Heart left ventricle (tissue), 16 donors: Measurements from ENCODE around the gene BTBD2. TPM values are rescaled to one million over a fixed set of nuclear protein-coding genes. Genes with fewer than 3 reads are reported as not detected.

Experiments
- ATAC-seq, 4 donors: fragments of 200-7000 bp; cut with Tn5 transposase; one replicate each; pipeline ENCODE4 v1.9.1; 2020 to 2022; ENCODE audit warnings: moderate library complexity in 4 of 4, mild to moderate bottlenecking in 3 of 4, moderate number of reproducible peaks in 1 of 4
- DNase-seq, 5 donors: peaks; one replicate each; pipeline ENCODE4 v3.0.0-alpha.2; 2020
- H3K27ac ChIP-seq, 12 donors: fragments of 200-600 bp; sonication (generic) in 4 of 12; one replicate each; pipeline versions ENCODE4 v1.5.0 to v1.8.0; 2016 to 2022; ENCODE audit warnings: mild to moderate bottlenecking in 2 of 12
- H3K27me3 ChIP-seq, 9 donors: fragments of 200-600 bp; sonication (generic) in 2 of 9; one replicate each; pipeline versions ENCODE4 v1.5.1 to v1.8.0; 2016 to 2022; ENCODE audit warnings: mild to moderate bottlenecking in 3 of 9
- H3K36me3 ChIP-seq, 9 donors: fragments of 200-600 bp; sonication (generic) in 2 of 9; one replicate each; pipeline versions ENCODE4 v1.5.0 to v1.8.0; 2018 to 2022; ENCODE audit warnings: mild to moderate bottlenecking in 2 of 9
- H3K4me1 ChIP-seq, 12 donors: fragments of 200-600 bp; sonication (generic) in 4 of 12; one replicate each; pipeline versions ENCODE4 v1.5.0 to v1.8.0; 2016 to 2022; ENCODE audit warnings: mild to moderate bottlenecking in 3 of 12
- H3K4me3 ChIP-seq, 12 donors: fragments of 200-600 bp; sonication (generic) in 4 of 12; one replicate each; pipeline versions ENCODE4 v1.5.0 to v1.8.0; 2017 to 2022; ENCODE audit warnings: mild to moderate bottlenecking in 9 of 12, moderate library complexity in 4 of 12
- H3K9me3 ChIP-seq, 12 donors: fragments of 200-600 bp; sonication (generic) in 4 of 12; one replicate each; pipeline versions ENCODE4 v1.5.0 to v1.8.0; 2016 to 2022; ENCODE audit warnings: mild to moderate bottlenecking in 1 of 12
- POLR2A ChIP-seq, 2 donors: fragments of 450-650 bp; IDR thresholded peaks; one replicate each; pipeline ENCODE4 v1.6.1; 2017; ENCODE audit warnings: antibody characterized with exemption in 2 of 2, mild to moderate bottlenecking in 2 of 2, moderate library complexity in 2 of 2
- WGBS, 4 donors: extraction: QIAGEN DNeasy Blood & Tissue Kit in 2 of 4; methylation state at CpG; one replicate each; pipeline versions ENCODE4 v1.1.5 to v1.1.7; 2013 to 2018; 5-methylcytosine and 5-hydroxymethylcytosine counted together
- intact Hi-C, 10 donors: fragments of 100-400 bp; cut with DNase I; formaldehyde crosslinking; loops; one replicate each; pipeline versions ENCODE4 v1.11.1 to v1.14.2; 2022
- polyA plus RNA-seq, 2 donors: library from polyadenylated mRNA; stranded (reverse); fragments of 200-250 nt; gene quantifications; one replicate each; pipeline ENCODE4 v1.2.3, GENCODE V29; 2013
- total RNA-seq, 9 donors: library from RNA; depleted of rRNA in 2 of 9; stranded (reverse); fragments of >200 nt in 2 of 9; fragmentation: NEBNext Ultra II Directional in 3 of 9; extraction: Animal tissue kit (Norgen Biotek cat#: 25700) in 3 of 9; gene quantifications; one replicate each; pipeline versions ENCODE4 v1.1.0 to v1.2.4, GENCODE V29; 2016 to 2023
- TF ChIP-seq, protein P1 (sequence below), 12 donors: fragments of 200-600 bp; sonication (generic) in 4 of 12; IDR thresholded peaks; one replicate each; pipeline versions ENCODE4 v1.5.0 to v1.8.0; 2018 to 2022; ENCODE audit warnings: antibody characterized with exemption in 12 of 12, mild to moderate bottlenecking in 5 of 12
- donor health status: ischemic (EF 13 %, LVEDD 7.1; RV severe dilation, severe dysfunction).
- donor health status: healthy with polysubstance abuse.
- donor health status: DM: no; HTN: yes; CAD: no.
- donor health status: DM: no; HTN: no; CAD: no.
- donor health status: ischemic (EF 25% LVEDD 6.9; RV normal size, moderate dysfunction).
- donor health status: ischemic (EF 25% LVEDD 5.7; RV mildly dilated, moderate dysfunction).
- donor health status: healthy.
- donor health status: DM: yes; HTN: yes; CAD: no.
- donor health status: ischemic (EF 35%, LVEDD 5.7; RV mildly dilated, moderate dysfunction).
- donor health status: nonischemic (EF 11% LVEDD 7.7; RV severe dilation, severe dysfunction).
- donor health status: DM: yes; HTN: yes; CAD: no.
- donor health status: PGD.
- donor health status: ischemic (EF 29% LVEDD 5.4; RV normal size, mild dysfunction).
- donor health status: nonischemic (EF 23%, LVEDD 6.1; RV moderate dilation, normal function).

BTBD2 gene
- total and polyA plus RNA-seq, 11 donors: 39.4 to 81.8 (median 51.8) TPM

DNA sequence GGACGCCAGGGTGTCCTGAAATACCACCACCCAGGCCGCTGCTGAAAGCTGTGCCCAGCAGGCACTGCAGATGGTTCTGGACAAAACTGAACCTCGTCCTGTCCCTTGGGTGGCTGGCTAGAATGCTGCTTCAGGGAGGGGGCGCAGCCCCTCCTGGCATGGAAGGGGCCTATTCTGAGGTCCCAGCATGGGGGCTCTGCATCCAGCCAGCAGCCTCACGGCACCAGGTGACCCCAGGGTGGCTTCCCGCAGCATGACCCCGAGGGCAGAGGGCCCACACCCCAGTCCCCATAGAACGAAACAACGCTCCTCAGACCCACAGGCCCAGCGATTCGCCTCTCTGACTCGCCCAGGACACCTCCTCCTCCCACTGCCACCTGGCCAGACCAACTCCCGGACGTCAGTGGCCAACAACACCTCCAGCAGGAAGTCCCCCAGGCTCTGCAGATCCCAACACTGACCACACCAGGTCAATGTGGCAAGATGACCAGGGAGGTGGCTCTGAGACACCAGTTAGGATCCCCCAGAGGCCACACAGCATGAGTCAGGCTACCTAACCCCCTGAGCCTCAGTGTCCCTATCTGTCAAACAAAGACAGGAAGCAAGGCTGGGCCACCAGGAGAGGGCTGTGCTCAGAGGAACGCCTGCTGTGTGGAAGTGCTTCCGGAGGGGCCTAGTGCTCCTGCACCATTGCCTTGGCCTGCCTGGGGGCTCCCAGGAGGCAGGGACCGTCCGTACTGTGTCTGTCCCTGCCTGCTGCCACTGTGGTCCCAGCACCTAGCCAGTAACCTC, 29.4 kb upstream of the BTBD2 start:
- TF ChIP-seq, protein P1, sequence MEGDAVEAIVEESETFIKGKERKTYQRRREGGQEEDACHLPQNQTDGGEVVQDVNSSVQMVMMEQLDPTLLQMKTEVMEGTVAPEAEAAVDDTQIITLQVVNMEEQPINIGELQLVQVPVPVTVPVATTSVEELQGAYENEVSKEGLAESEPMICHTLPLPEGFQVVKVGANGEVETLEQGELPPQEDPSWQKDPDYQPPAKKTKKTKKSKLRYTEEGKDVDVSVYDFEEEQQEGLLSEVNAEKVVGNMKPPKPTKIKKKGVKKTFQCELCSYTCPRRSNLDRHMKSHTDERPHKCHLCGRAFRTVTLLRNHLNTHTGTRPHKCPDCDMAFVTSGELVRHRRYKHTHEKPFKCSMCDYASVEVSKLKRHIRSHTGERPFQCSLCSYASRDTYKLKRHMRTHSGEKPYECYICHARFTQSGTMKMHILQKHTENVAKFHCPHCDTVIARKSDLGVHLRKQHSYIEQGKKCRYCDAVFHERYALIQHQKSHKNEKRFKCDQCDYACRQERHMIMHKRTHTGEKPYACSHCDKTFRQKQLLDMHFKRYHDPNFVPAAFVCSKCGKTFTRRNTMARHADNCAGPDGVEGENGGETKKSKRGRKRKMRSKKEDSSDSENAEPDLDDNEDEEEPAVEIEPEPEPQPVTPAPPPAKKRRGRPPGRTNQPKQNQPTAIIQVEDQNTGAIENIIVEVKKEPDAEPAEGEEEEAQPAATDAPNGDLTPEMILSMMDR (IDR thresholded peaks at IDR 0.05): no peak
- TF ChIP-seq POLR2A (IDR thresholded peaks at IDR 0.05): no peak
- Histone ChIP-seq H3K4me3 (no peak overlapping the region), H3K9me3 (no peaks in the 10 kb centered on the region), H3K27ac (peak overlapping the region; percentile 42 to 99 (median 90)), H3K27me3 (no peaks in the 10 kb centered on the region), H3K36me3 (peaks cover 0 to 79% (median 53%) of the 10 kb centered on the region in 9 donors), H3K4me1 (peaks cover 37 to 99% (median 94%) of the 10 kb centered on the region in 12 donors)
- no peak for DNase-seq
- intact Hi-C loops: no loop called here
- 66 to 80% (median 76%) methylated on average over 12 to 18 of the region's 18 CpGs for WGBS, 4 donors
- no peak for ATAC-seq

DNA sequence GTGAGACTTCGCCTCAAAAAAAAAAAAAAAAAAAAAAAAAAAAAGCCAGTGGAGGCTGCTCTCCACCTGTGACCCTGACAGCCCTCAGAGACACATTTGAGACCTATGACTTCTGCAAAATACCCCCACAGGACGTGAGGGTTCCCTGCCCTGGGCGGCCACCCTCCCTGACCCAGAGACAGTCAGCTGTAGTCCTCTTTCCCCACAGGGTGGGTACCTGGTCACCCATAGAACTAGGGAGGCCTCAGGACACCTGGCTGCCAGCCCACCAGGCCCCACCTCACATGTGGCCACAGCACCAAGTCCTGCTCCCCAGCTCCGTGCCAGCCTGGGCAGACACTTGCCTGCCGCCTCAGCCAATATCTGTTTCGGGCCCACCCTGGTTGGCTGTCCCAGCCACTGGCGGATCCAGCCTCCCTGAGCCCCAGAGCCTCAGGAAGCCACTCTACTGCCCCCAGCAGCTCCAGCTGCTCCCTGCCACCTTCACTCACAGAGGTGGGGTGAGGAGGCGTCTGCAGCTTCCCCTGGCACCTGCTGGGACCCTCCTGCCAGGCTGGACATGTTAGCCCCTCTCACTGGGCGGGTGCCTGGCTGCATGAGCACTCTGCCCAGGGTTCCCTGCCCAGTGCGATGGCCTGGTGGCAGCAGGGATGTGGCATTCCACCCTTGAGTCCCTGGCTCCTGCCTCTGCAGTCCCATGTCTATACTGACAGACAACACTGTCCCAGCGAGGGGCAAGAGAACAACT, 28.6 kb upstream of the BTBD2 start:
- intact Hi-C loops: no loop called here
- no peaks in the 10 kb centered on the region for H3K9me3 ChIP-seq
- 64 to 73% (median 69%) methylated on average over 8 to 11 of the region's 11 CpGs for WGBS, 4 donors
- TF ChIP-seq POLR2A (IDR thresholded peaks at IDR 0.05): no peak
- TF ChIP-seq, protein P1 (IDR thresholded peaks at IDR 0.05): peak in 1 of 12 donors; percentile 6
- H3K27me3 ChIP-seq: no peaks in the 10 kb centered on the region
- peak overlapping the region in 11 of 12 donors; percentile 42 to 99 (median 92) for H3K27ac ChIP-seq
- H3K4me3 ChIP-seq: no peak overlapping the region
- DNase-seq: peak in 1 of 5 donors; percentile 36
- ATAC-seq: no peak
- peaks cover 0 to 87% (median 59%) of the 10 kb centered on the region in 9 donors for H3K36me3 ChIP-seq
- H3K4me1 ChIP-seq: peaks cover 34 to 100% (median 88%) of the 10 kb centered on the region in 12 donors

DNA sequence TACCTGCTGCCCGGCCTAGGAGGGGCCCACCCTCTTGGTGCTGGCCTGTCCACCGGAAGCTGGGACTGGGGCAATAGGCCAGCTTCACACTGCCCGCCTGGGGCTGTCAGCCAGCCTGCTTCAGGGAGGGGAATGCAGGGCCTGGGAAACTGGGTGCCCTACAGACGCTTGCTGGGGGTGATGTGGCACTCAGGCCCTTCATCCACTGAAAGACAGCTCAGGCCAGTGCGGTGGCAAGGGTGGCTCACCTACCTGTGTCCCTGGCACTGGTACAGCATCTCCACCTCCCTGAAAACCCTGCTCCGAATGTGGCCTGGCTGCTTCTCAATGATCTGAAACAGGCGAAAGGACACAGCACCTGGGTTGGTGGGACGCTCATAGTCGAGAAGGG, 27.7 kb upstream of the BTBD2 start:
- intact Hi-C loops: no loop called here
- TF ChIP-seq, protein P1 (IDR thresholded peaks at IDR 0.05): no peak
- TF ChIP-seq POLR2A (IDR thresholded peaks at IDR 0.05): no peak
- H3K27ac ChIP-seq: peak overlapping the region; percentile 71 to 99 (median 90)
- ATAC-seq (peak in 1 of 4 donors; percentile 10), DNase-seq (peak in 1 of 5 donors; percentile 43)
- H3K4me1 ChIP-seq: peaks cover 25 to 95% (median 80%) of the 10 kb centered on the region in 12 donors
- H3K9me3 ChIP-seq: no peaks in the 10 kb centered on the region
- 55 to 83% (median 60%) methylated on average over 3 to 9 of the region's 9 CpGs for WGBS, 4 donors
- no peaks in the 10 kb centered on the region for H3K27me3 ChIP-seq
- H3K4me3 ChIP-seq: no peak overlapping the region
- H3K36me3 ChIP-seq: peaks cover 0 to 88% (median 65%) of the 10 kb centered on the region in 9 donors
